ENCODE data around the gene NCOA4.
"Not testable (repeated sequence)": the region's sequence is repeated elsewhere in the genome, so short reads cannot be mapped to it uniquely, and the experiment has no call there.

NCOA4 gene

GRCh38 chr10:46055771-46056170 is 25.3 kb upstream of the NCOA4 start:
- no peak for TF ChIP-seq CTCF (IDR thresholded peaks at IDR 0.05; ENCODE audit: insufficient read depth, low read length, poor library complexity, severe bottlenecking)
- no peak for DNase-seq (ENCODE audit: extremely low read depth, insufficient read length)
- no peaks in the 10 kb centered on the region for H3K36me3 ChIP-seq (ENCODE audit: control insufficient read depth, insufficient read depth, low read length)
- H3K4me3 ChIP-seq (replicated peaks; ENCODE audit: low read depth, low read length): no peak overlapping the region
- no peaks in the 10 kb centered on the region; the same call in 1 of the 2 replicates for H3K27me3 ChIP-seq (replicated peaks; ENCODE audit: control insufficient read depth, insufficient read depth, low read length)

GRCh38 chr10:46053534-46054434 is 23.4 kb upstream of the NCOA4 start:
- no peak for DNase-seq (ENCODE audit: extremely low read depth, insufficient read length)
- Histone ChIP-seq H3K27me3 (replicated peaks; ENCODE audit: control insufficient read depth, insufficient read depth, low read length) (no peaks in the 10 kb centered on the region; the same call in 1 of the 2 replicates), H3K4me3 (replicated peaks; ENCODE audit: low read depth, low read length) (no peak overlapping the region), H3K36me3 (ENCODE audit: control insufficient read depth, insufficient read depth, low read length) (no peaks in the 10 kb centered on the region)
- TF ChIP-seq CTCF (IDR thresholded peaks at IDR 0.05; ENCODE audit: insufficient read depth, low read length, poor library complexity, severe bottlenecking): no peak

GRCh38 chr10:46052791-46053375 is 22.5 kb upstream of the NCOA4 start:
- Histone ChIP-seq H3K36me3 (ENCODE audit: control insufficient read depth, insufficient read depth, low read length) (no peaks in the 10 kb centered on the region), H3K4me3 (replicated peaks; ENCODE audit: low read depth, low read length) (no peak overlapping the region), H3K27me3 (replicated peaks; ENCODE audit: control insufficient read depth, insufficient read depth, low read length) (no peaks in the 10 kb centered on the region; the same call in 1 of the 2 replicates)
- no peak for TF ChIP-seq CTCF (IDR thresholded peaks at IDR 0.05; ENCODE audit: insufficient read depth, low read length, poor library complexity, severe bottlenecking)
- no peak for DNase-seq (ENCODE audit: extremely low read depth, insufficient read length)

GRCh38 chr10:46052057-46052790 is 21.8 kb upstream of the NCOA4 start:
- DNase-seq (ENCODE audit: extremely low read depth, insufficient read length): no peak
- TF ChIP-seq CTCF (IDR thresholded peaks at IDR 0.05; ENCODE audit: insufficient read depth, low read length, poor library complexity, severe bottlenecking): no peak
- Histone ChIP-seq H3K27me3 (replicated peaks; ENCODE audit: control insufficient read depth, insufficient read depth, low read length) (no peaks in the 10 kb centered on the region; the same call in 1 of the 2 replicates), H3K36me3 (ENCODE audit: control insufficient read depth, insufficient read depth, low read length) (no peaks in the 10 kb centered on the region), H3K4me3 (replicated peaks; ENCODE audit: low read depth, low read length) (no peak overlapping the region)

GRCh38 chr10:46050941-46051623 is 20.7 kb upstream of the NCOA4 start:
- DNase-seq (ENCODE audit: extremely low read depth, insufficient read length): no peak
- no peaks in the 10 kb centered on the region; the same call in 1 of the 2 replicates for H3K27me3 ChIP-seq (replicated peaks; ENCODE audit: control insufficient read depth, insufficient read depth, low read length)
- no peak for TF ChIP-seq CTCF (IDR thresholded peaks at IDR 0.05; ENCODE audit: insufficient read depth, low read length, poor library complexity, severe bottlenecking)
- no peaks in the 10 kb centered on the region for H3K36me3 ChIP-seq (ENCODE audit: control insufficient read depth, insufficient read depth, low read length)
- H3K4me3 ChIP-seq (replicated peaks; ENCODE audit: low read depth, low read length): no peak overlapping the region

GRCh38 chr10:46049497-46049831 is 19.0 kb upstream of the NCOA4 start:
- not testable (repeated sequence) for H3K27me3 ChIP-seq (replicated peaks; ENCODE audit: control insufficient read depth, insufficient read depth, low read length); H3K36me3 ChIP-seq (ENCODE audit: control insufficient read depth, insufficient read depth, low read length); H3K4me3 ChIP-seq (replicated peaks; ENCODE audit: low read depth, low read length); DNase-seq (ENCODE audit: extremely low read depth, insufficient read length)

All from GM06990 (cell line).